Mesenchymal stem cell (in vitro differentiated cells and primary cell): ENCODE measurements around the gene GABBR2.

Experiments used
- DNase-seq: peaks from one replicate; pipeline ENCODE4 v3.0.0-alpha.2; 2013
- H2AFZ ChIP-seq: one replicate; pipeline ENCODE4 v1.6.1; 2013; ENCODE audit warnings: low read depth, mild to moderate bottlenecking, control low read depth, inconsistent platforms, low read length, moderate library complexity
- H2AK5ac ChIP-seq: 2 replicates; pipeline ENCODE4 v1.6.1; 2013; ENCODE audit warnings: low read length, moderate library complexity, mild to moderate bottlenecking, inconsistent platforms; ENCODE audit not compliant: severe bottlenecking
- H2BK120ac ChIP-seq: one replicate; pipeline ENCODE4 v1.6.1; 2013; ENCODE audit warnings: low read depth, mild to moderate bottlenecking, inconsistent platforms, low read length, moderate library complexity
- H2BK12ac ChIP-seq, 2 experiments: one replicate each; pipeline ENCODE4 v1.6.1; 2013; ENCODE audit warnings: inconsistent platforms in 2 of 2, low read length in 2 of 2, mild to moderate bottlenecking in 2 of 2, moderate library complexity in 2 of 2, control low read depth in 1 of 2
- H2BK15ac ChIP-seq: one replicate; pipeline ENCODE4 v1.6.1; 2013; ENCODE audit warnings: mild to moderate bottlenecking, low read depth, inconsistent platforms; ENCODE audit not compliant: poor library complexity, severe bottlenecking
- H2BK5ac ChIP-seq: 2 replicates; pipeline ENCODE4 v1.6.1; 2013; ENCODE audit warnings: low read depth, mild to moderate bottlenecking, low read length, control low read depth, inconsistent platforms; ENCODE audit not compliant: poor library complexity, severe bottlenecking
- H3K14ac ChIP-seq, 2 experiments: one replicate each; pipeline ENCODE4 v1.6.1; 2013; ENCODE audit warnings: inconsistent platforms in 2 of 2, low read length in 2 of 2, control low read depth in 1 of 2, mild to moderate bottlenecking in 1 of 2, moderate library complexity in 1 of 2
- H3K18ac ChIP-seq, 2 experiments: one replicate each; pipeline ENCODE4 v1.6.1; 2013; ENCODE audit warnings: inconsistent platforms in 2 of 2, low read length in 2 of 2, control low read depth in 1 of 2, low read depth in 1 of 2, mild to moderate bottlenecking in 1 of 2
- H3K23ac ChIP-seq, 2 experiments: one replicate each; pipeline ENCODE4 v1.6.1; 2013; ENCODE audit warnings: inconsistent platforms in 2 of 2, low read length in 2 of 2, mild to moderate bottlenecking in 2 of 2, moderate library complexity in 2 of 2, control low read depth in 1 of 2
- H3K27ac ChIP-seq: 2 replicates; pipeline ENCODE4 v1.5.1; 2013; ENCODE audit warnings: mild to moderate bottlenecking, moderate library complexity, low read length, control low read depth, inconsistent platforms; ENCODE audit not compliant: poor library complexity, severe bottlenecking
- H3K27me3 ChIP-seq, 2 experiments: 2 replicates each; pipeline versions ENCODE4 v1.6.1 to v1.7.0; 2013; ENCODE audit warnings: low read length in 2 of 2, mild to moderate bottlenecking in 2 of 2, moderate library complexity in 2 of 2, control low read depth in 1 of 2, inconsistent platforms in 1 of 2; ENCODE audit not compliant: control insufficient read depth in 1 of 2, insufficient read depth in 1 of 2
- H3K36me3 ChIP-seq, 2 experiments: 2 replicates each; pipeline versions ENCODE4 v1.6.1 to v1.7.0; 2013; ENCODE audit warnings: low read length in 2 of 2, control low read depth in 1 of 2, inconsistent platforms in 1 of 2, low read depth in 1 of 2, mild to moderate bottlenecking in 1 of 2; ENCODE audit not compliant: insufficient read depth in 2 of 2, control insufficient read depth in 1 of 2
- H3K4ac ChIP-seq, 2 experiments: one replicate each; pipeline ENCODE4 v1.6.1; 2013; ENCODE audit warnings: inconsistent platforms in 2 of 2, low read length in 2 of 2, mild to moderate bottlenecking in 2 of 2, moderate library complexity in 2 of 2, control low read depth in 1 of 2, low read depth in 1 of 2
- H3K4me1 ChIP-seq: 2 replicates; pipeline ENCODE4 v1.6.1; 2013; ENCODE audit warnings: low read depth, low read length, control low read depth; ENCODE audit not compliant: control insufficient read depth, insufficient read depth
- H3K4me2 ChIP-seq: 2 replicates; pipeline ENCODE4 v1.6.1; 2013; ENCODE audit warnings: low read length, mild to moderate bottlenecking, inconsistent platforms; ENCODE audit not compliant: poor library complexity, severe bottlenecking
- H3K4me3 ChIP-seq, 2 experiments: 2 replicates each; pipeline versions ENCODE4 v1.5.1 to v1.7.0; 2013; ENCODE audit warnings: low read length in 2 of 2, mild to moderate bottlenecking in 2 of 2, control low read depth in 1 of 2, low read depth in 1 of 2; ENCODE audit not compliant: insufficient read depth in 1 of 2
- H3K79me1 ChIP-seq: replicated peaks from 2 replicates; pipeline ENCODE4 v1.6.1; 2013; ENCODE audit warnings: mild to moderate bottlenecking, control low read depth, low read length, inconsistent platforms; ENCODE audit not compliant: poor library complexity, severe bottlenecking
- H3K9ac ChIP-seq: 2 replicates; pipeline ENCODE4 v1.7.0; 2013; ENCODE audit warnings: mild to moderate bottlenecking, low read length, moderate library complexity
- H3K9me3 ChIP-seq: 2 replicates; pipeline ENCODE4 v1.7.0; 2013; ENCODE audit warnings: mild to moderate bottlenecking, low read length; ENCODE audit not compliant: control insufficient read depth
- H4K8ac ChIP-seq: one replicate; pipeline ENCODE4 v1.6.1; 2013; ENCODE audit warnings: inconsistent platforms, mild to moderate bottlenecking, low read length, moderate library complexity
- H4K91ac ChIP-seq: one replicate; pipeline ENCODE4 v1.6.1; 2013; ENCODE audit warnings: mild to moderate bottlenecking, low read length, inconsistent platforms
- WGBS: methylation state at CpG from one replicate; pipeline ENCODE4 v1.1.7; 2013; ENCODE audit warnings: mixed read lengths; 5-methylcytosine and 5-hydroxymethylcytosine counted together

GABBR2 gene

DNA sequence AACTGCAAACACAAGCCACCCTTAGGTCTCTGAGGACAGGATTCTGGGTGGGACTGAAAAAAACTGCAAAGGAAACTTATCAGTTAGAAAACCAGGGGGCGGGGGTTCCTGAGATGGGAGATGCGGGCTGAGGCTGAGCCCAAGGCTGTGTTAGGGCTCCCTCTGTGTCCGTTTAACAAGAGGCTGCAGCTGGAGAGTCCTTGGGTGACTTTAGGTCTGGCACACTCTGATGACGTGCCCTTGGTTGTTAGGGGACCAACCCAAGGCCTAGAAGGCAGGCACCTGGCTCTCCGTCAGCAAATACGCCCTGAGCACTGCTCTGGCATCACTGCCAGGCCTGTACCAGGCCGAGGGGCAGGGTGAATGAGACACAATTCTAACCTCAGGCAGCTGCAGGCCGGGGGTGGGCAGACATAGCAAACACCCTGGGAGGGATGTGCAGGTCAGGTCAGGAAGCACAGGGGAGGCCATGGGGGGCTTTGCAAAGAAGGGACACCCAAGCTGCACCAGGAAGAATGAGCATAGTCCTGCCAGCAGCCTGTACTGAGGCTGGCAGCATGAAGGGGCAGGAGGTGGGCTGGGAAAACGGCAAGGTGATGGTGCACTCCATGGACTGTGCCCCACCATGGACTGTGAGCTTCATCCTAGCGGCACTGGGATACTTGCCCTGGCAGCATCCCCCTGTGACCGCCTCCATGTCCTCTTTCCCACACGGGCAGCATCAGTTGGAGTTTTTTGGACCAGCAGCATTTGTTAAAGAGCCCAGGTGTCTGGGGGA lies 137.9 kb downstream of the GABBR2 start:
- WGBS = 77% methylated on average over 12 of the region's 12 CpGs
- H3K27ac ChIP-seq = no peak overlapping the region
- H3K4me1 ChIP-seq = peaks cover 4% of the 10 kb centered on the region
- no peak overlapping the region for H3K18ac ChIP-seq
- DNase-seq = no peak
- H4K8ac ChIP-seq = no peak overlapping the region
- H3K23ac ChIP-seq = no peak overlapping the region
- H3K9ac ChIP-seq = no peak overlapping the region
- H2BK5ac ChIP-seq = no peak overlapping the region
- no peak overlapping the region for H3K4me2 ChIP-seq
- H2AK5ac ChIP-seq = no peak overlapping the region
- no peaks in the 10 kb centered on the region for H3K36me3 ChIP-seq
- no peaks in the 10 kb centered on the region for H3K9me3 ChIP-seq
- no peak overlapping the region for H4K91ac ChIP-seq
- H3K79me1 ChIP-seq = no peaks in the 10 kb centered on the region
- peak overlapping the region in 1 of 2 experiments; percentile 77 for H3K14ac ChIP-seq
- H2AFZ ChIP-seq = no peak overlapping the region
- H2BK12ac ChIP-seq = no peak overlapping the region
- no peak overlapping the region for H2BK15ac ChIP-seq
- no peak overlapping the region for H3K4me3 ChIP-seq
- peaks cover 22 to 49% of the 10 kb centered on the region in 2 experiments for H3K27me3 ChIP-seq
- no peak overlapping the region for H3K4ac ChIP-seq
- H2BK120ac ChIP-seq = no peak overlapping the region

- Histone ChIP-seq H2BK120ac (no peak overlapping the region), H3K23ac (no peak overlapping the region), H2AK5ac (no peak overlapping the region), H3K4me2 (no peak overlapping the region), H3K18ac (no peak overlapping the region), H2BK5ac (no peak overlapping the region), H3K4ac (no peak overlapping the region), H4K91ac (no peak overlapping the region), H3K27ac (no peak overlapping the region), H2BK15ac (no peak overlapping the region), H2AFZ (no peak overlapping the region), H4K8ac (no peak overlapping the region), H3K9ac (no peak overlapping the region), H3K27me3 (peaks cover 22 to 49% of the 10 kb centered on the region in 2 experiments), H3K79me1 (no peaks in the 10 kb centered on the region), H2BK12ac (no peak overlapping the region), H3K9me3 (no peaks in the 10 kb centered on the region), H3K4me1 (no peaks in the 10 kb centered on the region), H3K4me3 (no peak overlapping the region), H3K36me3 (no peaks in the 10 kb centered on the region), H3K14ac (no peak overlapping the region)
- 92% methylated on average over 9 of the region's 9 CpGs for WGBS
- DNase-seq = no peak
These were observed 138.7 kb downstream of the GABBR2 start for GRCh38 chr9:98570055-98570454.

DNA sequence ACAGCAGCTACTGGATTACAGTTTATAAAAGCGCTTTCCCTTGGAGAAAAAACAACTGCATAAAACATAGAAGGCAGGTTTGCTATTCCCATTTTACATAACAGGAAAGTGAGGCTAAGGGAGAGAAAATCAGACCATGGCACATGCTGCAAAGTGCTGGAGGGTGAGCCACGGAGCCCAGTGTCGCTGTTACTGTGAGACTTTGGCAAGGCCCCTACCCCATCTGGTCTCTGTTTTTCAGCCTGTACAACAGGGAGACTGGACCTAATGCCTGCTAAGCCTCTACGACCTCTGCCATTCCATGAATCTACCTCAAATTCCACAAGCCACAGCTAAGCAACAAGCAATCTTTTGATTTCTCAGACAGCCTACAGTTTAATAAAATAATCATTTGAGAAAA lies 139.2 kb downstream of the GABBR2 start:
- DNase-seq = no peak
- Histone ChIP-seq H3K9ac (no peak overlapping the region), H2BK15ac (no peak overlapping the region), H3K79me1 (no peaks in the 10 kb centered on the region), H3K4me1 (no peaks in the 10 kb centered on the region), H4K91ac (no peak overlapping the region), H3K23ac (no peak overlapping the region), H3K9me3 (no peaks in the 10 kb centered on the region), H3K27ac (no peak overlapping the region), H3K36me3 (no peaks in the 10 kb centered on the region), H2AFZ (no peak overlapping the region), H3K14ac (no peak overlapping the region), H2BK12ac (no peak overlapping the region), H2AK5ac (no peak overlapping the region), H2BK5ac (no peak overlapping the region), H3K4me2 (no peak overlapping the region), H4K8ac (no peak overlapping the region), H2BK120ac (no peak overlapping the region), H3K27me3 (peaks cover 22 to 47% of the 10 kb centered on the region in 2 experiments), H3K4ac (no peak overlapping the region), H3K4me3 (no peak overlapping the region), H3K18ac (no peak overlapping the region)
- 97% methylated on average over 4 of the region's 4 CpGs for WGBS

DNA sequence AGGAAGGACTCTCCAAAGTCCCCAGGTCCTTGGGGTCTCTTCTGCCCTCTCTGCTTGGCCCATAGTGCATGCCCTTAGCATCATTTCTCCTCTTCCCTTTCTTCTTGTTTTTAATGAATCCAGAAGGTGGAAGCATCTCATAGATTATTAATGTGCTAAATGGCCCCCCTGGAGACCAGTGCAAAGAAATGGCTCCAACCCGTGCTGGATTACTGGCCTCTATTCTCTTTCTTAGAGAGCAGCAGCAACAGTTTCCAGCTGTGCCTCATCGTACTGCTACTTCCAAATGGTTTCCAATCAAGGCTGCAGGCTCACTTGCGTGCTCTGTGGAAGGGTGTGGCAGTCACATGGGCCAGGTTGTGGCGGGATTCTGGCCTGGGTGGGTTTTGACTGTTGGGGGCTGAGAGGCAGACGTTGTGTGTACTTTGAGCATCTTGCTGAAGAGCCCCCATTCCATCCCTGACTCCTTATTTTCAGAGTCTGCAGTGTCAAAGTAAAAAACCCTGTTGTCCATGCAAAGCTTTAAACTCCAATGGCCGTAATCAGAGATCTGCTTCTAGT lies 139.7 kb downstream of the GABBR2 start:
- Histone ChIP-seq H3K9ac (no peak overlapping the region), H4K8ac (no peak overlapping the region), H3K9me3 (no peaks in the 10 kb centered on the region), H2BK120ac (no peak overlapping the region), H4K91ac (no peak overlapping the region), H3K27ac (no peak overlapping the region), H3K36me3 (no peaks in the 10 kb centered on the region), H3K23ac (no peak overlapping the region), H3K27me3 (peaks cover 22 to 46% of the 10 kb centered on the region in 2 experiments), H3K4ac (no peak overlapping the region), H3K79me1 (no peaks in the 10 kb centered on the region), H2BK12ac (no peak overlapping the region), H3K4me2 (no peak overlapping the region), H2AK5ac (no peak overlapping the region), H2BK5ac (no peak overlapping the region), H3K4me1 (no peaks in the 10 kb centered on the region), H3K18ac (no peak overlapping the region), H2AFZ (no peak overlapping the region), H3K14ac (no peak overlapping the region), H3K4me3 (no peak overlapping the region), H2BK15ac (no peak overlapping the region)
- WGBS = 69% methylated on average over 6 of the region's 6 CpGs
- no peak for DNase-seq
